Measurements from ENCODE around the gene CARS2. TPM values are rescaled to one million over a fixed set of nuclear protein-coding genes. Genes with fewer than 3 reads are reported as not detected.
A peak's percentile ranks its signal among the peaks of the same experiment; 100 is the strongest.

The CARS2 gene
- total RNA-seq, 1 donor from 2014 or later, result 81.5 TPM

- Mint-ChIP-seq H3K27ac (ENCODE audit: unreplicated experiment) (peak overlapping the region; percentile 35), H3K9me3 (peaks cover 1% of the 10 kb centered on the region), H3K27me3 (ENCODE audit: low read depth) (no peaks in the 10 kb centered on the region), H3K36me3 (ENCODE audit: low read depth) (peaks cover 8% of the 10 kb centered on the region), H3K4me1 (peaks cover 14% of the 10 kb centered on the region), H3K4me3 (no peak overlapping the region)
- DNase-seq (ENCODE audit: low read depth, low spot score), result no peak
- no peak for TF ChIP-seq CTCF (conservative IDR thresholded peaks at IDR 0.05)
Observed at GRCh38 chr13:110652764-110653163, 53.2 kb downstream of the CARS2 start.

- Mint-ChIP-seq H3K36me3 (ENCODE audit: low read depth) (peaks cover 6% of the 10 kb centered on the region), H3K27ac (ENCODE audit: unreplicated experiment) (no peak overlapping the region), H3K27me3 (ENCODE audit: low read depth) (no peaks in the 10 kb centered on the region), H3K9me3 (no peaks in the 10 kb centered on the region), H3K4me3 (no peak overlapping the region), H3K4me1 (peaks cover 16% of the 10 kb centered on the region)
- TF ChIP-seq CTCF (conservative IDR thresholded peaks at IDR 0.05), result no peak
- no peak for DNase-seq (ENCODE audit: low read depth, low spot score)
Observed at GRCh38 chr13:110652231-110652730, 53.6 kb downstream of the CARS2 start.

GRCh38 chr13:110651726-110652230, 54.1 kb downstream of the CARS2 start:
- no peak for TF ChIP-seq CTCF (conservative IDR thresholded peaks at IDR 0.05)
- DNase-seq (ENCODE audit: low read depth, low spot score), result no peak
- Mint-ChIP-seq H3K4me1 (peaks cover 16% of the 10 kb centered on the region), H3K36me3 (ENCODE audit: low read depth) (peaks cover 4% of the 10 kb centered on the region), H3K9me3 (no peaks in the 10 kb centered on the region), H3K27ac (ENCODE audit: unreplicated experiment) (no peak overlapping the region), H3K4me3 (no peak overlapping the region), H3K27me3 (ENCODE audit: low read depth) (no peaks in the 10 kb centered on the region)

- Mint-ChIP-seq H3K9me3 (no peaks in the 10 kb centered on the region), H3K4me3 (no peak overlapping the region), H3K4me1 (peaks cover 16% of the 10 kb centered on the region), H3K36me3 (ENCODE audit: low read depth) (peaks cover 3% of the 10 kb centered on the region), H3K27me3 (ENCODE audit: low read depth) (no peaks in the 10 kb centered on the region), H3K27ac (ENCODE audit: unreplicated experiment) (no peak overlapping the region)
- no peak for TF ChIP-seq CTCF (conservative IDR thresholded peaks at IDR 0.05)
- DNase-seq (ENCODE audit: low read depth, low spot score), result no peak
Observed at GRCh38 chr13:110651271-110651670, 54.6 kb downstream of the CARS2 start.

GRCh38 chr13:110650436-110650835, 55.5 kb downstream of the CARS2 start:
- Mint-ChIP-seq H3K27ac (ENCODE audit: unreplicated experiment) (no peak overlapping the region), H3K4me3 (no peak overlapping the region), H3K9me3 (no peaks in the 10 kb centered on the region), H3K36me3 (ENCODE audit: low read depth) (no peaks in the 10 kb centered on the region), H3K4me1 (peaks cover 16% of the 10 kb centered on the region), H3K27me3 (ENCODE audit: low read depth) (no peaks in the 10 kb centered on the region)
- TF ChIP-seq CTCF (conservative IDR thresholded peaks at IDR 0.05), result no peak
- DNase-seq (ENCODE audit: low read depth, low spot score), result no peak
